Activated naive CD8-positive, alpha-beta T cell (primary cell): ENCODE results near the gene MRPL4.

Experiments used
- H3K27ac Mint-ChIP-seq: one replicate; pipeline ENCODE4 v1.8.0; 2021; ENCODE audit warnings: mixed read lengths
- H3K27me3 Mint-ChIP-seq: one replicate; pipeline ENCODE4 v1.8.0; 2021; ENCODE audit warnings: mixed read lengths
- H3K36me3 Mint-ChIP-seq: one replicate; pipeline ENCODE4 v1.8.0; 2021; ENCODE audit warnings: mixed read lengths
- H3K4me1 Mint-ChIP-seq: one replicate; pipeline ENCODE4 v1.8.0; 2021; ENCODE audit warnings: low read depth, mixed read lengths
- H3K4me3 Mint-ChIP-seq: one replicate; pipeline ENCODE4 v1.8.0; 2021; ENCODE audit warnings: mild to moderate bottlenecking, mixed read lengths
- H3K9me3 Mint-ChIP-seq: one replicate; pipeline ENCODE4 v1.8.0; 2021; ENCODE audit warnings: low read depth, mixed read lengths

The MRPL4 gene

DNA sequence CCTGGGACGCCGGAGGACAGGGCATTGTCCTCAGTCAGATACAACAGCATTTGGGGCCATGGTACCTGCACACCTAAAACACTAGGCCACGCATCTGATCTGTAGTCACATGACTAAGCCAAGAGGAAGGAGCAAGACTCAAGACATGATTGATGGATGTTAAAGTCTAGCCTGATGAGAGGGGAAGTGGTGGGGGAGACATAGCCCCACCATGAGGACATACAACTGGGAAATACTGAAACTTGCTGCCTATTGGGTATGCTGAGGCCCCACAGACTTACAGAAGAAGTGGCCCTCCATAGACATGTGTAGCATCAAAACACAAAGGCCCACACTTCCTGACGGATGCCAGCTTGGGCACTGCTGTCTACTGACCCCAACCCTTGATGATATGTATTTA lies 33.4 kb downstream of the MRPL4 start:
- H3K27me3 Mint-ChIP-seq: peaks cover 2% of the 10 kb centered on the region
- no peak overlapping the region for H3K27ac Mint-ChIP-seq
- H3K4me3 Mint-ChIP-seq: no peak overlapping the region
- H3K4me1 Mint-ChIP-seq: peaks cover 23% of the 10 kb centered on the region
- peaks cover 8% of the 10 kb centered on the region for H3K36me3 Mint-ChIP-seq
- no peaks in the 10 kb centered on the region for H3K9me3 Mint-ChIP-seq

DNA sequence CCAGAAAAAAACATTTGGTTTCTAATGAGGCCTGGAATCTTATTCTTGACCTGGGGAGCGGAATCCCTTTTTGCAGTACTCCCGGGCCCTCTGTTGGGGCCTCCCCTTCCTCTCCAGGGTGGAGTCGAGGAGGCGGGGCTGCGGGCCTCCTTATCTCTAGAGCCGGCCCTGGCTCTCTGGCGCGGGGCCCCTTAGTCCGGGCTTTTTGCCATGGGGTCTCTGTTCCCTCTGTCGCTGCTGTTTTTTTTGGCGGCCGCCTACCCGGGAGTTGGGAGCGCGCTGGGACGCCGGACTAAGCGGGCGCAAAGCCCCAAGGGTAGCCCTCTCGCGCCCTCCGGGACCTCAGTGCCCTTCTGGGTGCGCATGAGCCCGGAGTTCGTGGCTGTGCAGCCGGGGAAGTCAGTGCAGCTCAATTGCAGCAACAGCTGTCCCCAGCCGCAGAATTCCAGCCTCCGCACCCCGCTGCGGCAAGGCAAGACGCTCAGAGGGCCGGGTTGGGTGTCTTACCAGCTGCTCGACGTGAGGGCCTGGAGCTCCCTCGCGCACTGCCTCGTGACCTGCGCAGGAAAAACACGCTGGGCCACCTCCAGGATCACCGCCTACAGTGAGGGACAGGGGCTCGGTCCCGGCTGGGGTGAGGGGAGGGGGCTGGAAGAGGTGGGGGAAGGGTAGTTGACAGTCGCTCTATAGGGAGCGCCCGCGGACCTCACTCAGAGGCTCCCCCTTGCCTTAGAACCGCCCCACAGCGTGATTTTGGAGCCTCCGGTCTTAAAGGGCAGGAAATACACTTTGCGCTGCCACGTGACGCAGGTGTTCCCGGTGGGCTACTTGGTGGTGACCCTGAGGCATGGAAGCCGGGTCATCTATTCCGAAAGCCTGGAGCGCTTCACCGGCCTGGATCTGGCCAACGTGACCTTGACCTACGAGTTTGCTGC lies 35.1 kb downstream of the MRPL4 start, which contains the start of gene ICAM4:
ICAM4 (plus strand) TSS at position 153 of the 935 bp plus-strand sequence; CDS start at position 211, 58 bp downstream.
- Mint-ChIP-seq H3K27ac (no peak within 1 kb of the TSS), H3K4me1 (peaks cover 35% of the 10 kb centered on the region), H3K27me3 (peaks cover 4% of the 10 kb centered on the region), H3K4me3 (peak within 1 kb of the TSS; percentile 48), H3K9me3 (no peaks in the 10 kb centered on the region), H3K36me3 (peaks cover 8% of the 10 kb centered on the region)

DNA sequence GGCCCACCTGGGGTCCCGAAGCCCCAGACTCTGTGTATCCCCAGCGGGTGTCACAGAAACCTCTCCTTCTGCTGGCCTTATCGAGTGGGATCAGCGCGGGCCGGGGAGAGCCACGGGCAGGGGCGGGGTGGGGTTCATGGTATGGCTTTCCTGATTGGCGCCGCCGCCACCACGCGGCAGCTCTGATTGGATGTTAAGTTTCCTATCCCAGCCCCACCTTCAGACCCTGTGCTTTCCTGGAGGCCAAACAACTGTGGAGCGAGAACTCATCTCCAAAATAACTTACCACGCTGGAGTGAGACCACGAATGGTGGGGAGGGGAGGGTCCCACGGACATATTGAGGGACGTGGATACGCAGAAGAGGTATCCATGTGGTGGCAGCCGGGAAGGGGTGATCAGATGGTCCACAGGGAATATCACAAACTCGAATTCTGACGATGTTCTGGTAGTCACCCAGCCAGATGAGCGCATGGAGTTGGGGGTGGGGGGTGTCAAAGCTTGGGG lies 36.7 kb downstream of the MRPL4 start:
- Mint-ChIP-seq H3K4me1 (peaks cover 46% of the 10 kb centered on the region), H3K27me3 (peaks cover 8% of the 10 kb centered on the region), H3K4me3 (peak overlapping the region; percentile 77), H3K9me3 (no peaks in the 10 kb centered on the region), H3K27ac (peak overlapping the region; percentile 50), H3K36me3 (peaks cover 8% of the 10 kb centered on the region)

DNA sequence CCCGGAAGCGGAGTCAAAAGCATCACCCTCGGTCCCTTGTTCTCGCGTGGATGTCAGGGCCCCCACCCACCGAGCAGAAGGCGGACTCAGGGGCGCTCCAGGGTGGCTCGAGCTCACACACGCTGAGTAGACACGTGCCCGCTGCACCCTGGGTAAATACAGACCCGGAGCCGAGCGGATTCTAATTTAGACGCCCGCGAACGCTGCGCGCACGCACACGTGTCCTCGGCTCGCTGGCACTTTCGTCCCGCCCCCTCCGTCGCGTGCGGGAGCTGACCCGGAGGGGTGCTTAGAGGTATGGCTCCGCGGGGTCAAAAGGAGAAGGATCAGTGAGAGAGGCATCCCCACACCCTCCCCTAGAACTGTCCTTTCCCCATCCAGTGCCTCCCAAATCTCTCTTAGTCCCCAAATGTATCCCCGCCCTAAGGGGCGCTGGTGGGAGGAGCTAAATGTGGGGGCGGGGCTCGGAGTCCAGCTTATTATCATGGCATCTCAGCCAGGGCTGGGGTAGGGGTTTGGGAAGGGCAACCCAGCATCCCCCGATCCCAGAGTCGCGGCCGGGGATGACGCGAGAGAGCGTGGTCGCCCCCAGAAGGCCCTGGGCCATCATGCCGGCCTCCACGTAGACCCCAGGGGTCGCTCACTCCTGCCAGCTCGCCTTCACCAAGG lies 37.3 kb downstream of the MRPL4 start:
- Mint-ChIP-seq H3K27me3 (peaks cover 8% of the 10 kb centered on the region), H3K4me1 (peaks cover 46% of the 10 kb centered on the region), H3K9me3 (no peaks in the 10 kb centered on the region), H3K4me3 (peak overlapping the region; percentile 77), H3K27ac (peak overlapping the region; percentile 50), H3K36me3 (peaks cover 8% of the 10 kb centered on the region)

DNA sequence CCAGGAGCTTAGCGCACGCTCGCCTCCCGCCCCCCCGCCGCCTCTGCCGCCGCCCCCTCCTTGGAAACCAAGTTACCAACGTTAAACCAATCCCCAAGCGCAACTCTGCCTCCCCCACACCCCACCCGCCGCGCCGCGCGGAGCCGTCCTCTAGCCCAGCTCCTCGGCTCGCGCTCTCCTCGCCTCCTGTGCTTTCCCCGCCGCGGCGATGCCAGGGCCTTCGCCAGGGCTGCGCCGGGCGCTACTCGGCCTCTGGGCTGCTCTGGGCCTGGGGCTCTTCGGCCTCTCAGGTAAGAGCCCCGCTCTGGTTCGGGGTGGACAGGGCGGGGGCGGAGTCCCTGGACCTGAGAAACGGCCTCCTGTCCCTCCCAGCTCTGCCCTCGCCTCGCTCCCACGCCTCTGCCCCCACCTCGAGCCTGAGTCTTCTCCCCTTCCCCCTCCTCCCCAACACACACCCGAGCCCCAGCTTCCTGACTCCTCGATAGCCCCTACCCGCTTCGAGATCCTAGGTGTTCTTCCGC lies 37.9 kb downstream of the MRPL4 start, which contains the start of gene ICAM5:
ICAM5 (plus strand) TSS at position 117 of the 521 bp plus-strand sequence; CDS start at position 209, 92 bp downstream.
- Mint-ChIP-seq H3K36me3 (peaks cover 8% of the 10 kb centered on the region), H3K4me3 (peak within 1 kb of the TSS; percentile 77), H3K4me1 (peaks cover 49% of the 10 kb centered on the region), H3K27me3 (peaks cover 8% of the 10 kb centered on the region), H3K27ac (peak within 1 kb of the TSS; percentile 50), H3K9me3 (no peaks in the 10 kb centered on the region)

DNA sequence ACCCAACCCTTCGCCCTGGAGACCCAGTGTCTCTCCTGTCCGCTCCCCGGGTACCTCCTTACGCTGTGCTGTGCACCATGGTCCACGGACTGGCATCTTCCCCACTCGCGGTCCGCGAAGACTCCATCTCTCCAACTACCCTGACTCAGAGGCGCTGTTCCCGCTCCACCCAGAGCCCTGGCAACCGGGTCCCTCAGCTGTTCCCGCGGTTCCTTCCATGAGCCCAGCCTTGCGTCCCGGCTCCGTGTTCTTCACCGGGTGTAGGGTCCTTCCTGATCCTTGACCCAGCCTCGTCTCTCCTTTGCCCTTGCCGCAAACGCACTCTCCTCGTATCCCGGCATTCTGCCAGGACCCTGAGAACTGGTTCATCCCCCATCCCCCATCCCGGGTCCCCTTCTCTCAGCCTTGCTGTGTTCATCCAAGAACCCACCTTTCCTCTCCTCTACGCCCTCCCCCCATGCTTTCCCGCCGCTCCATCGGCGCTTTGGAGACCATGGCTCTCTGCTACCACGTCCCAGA lies 38.4 kb downstream of the MRPL4 start:
- Mint-ChIP-seq H3K27me3 (peaks cover 8% of the 10 kb centered on the region), H3K27ac (peak overlapping the region; percentile 22), H3K4me3 (peak overlapping the region; percentile 77), H3K9me3 (no peaks in the 10 kb centered on the region), H3K4me1 (peaks cover 49% of the 10 kb centered on the region), H3K36me3 (peaks cover 3% of the 10 kb centered on the region)

DNA sequence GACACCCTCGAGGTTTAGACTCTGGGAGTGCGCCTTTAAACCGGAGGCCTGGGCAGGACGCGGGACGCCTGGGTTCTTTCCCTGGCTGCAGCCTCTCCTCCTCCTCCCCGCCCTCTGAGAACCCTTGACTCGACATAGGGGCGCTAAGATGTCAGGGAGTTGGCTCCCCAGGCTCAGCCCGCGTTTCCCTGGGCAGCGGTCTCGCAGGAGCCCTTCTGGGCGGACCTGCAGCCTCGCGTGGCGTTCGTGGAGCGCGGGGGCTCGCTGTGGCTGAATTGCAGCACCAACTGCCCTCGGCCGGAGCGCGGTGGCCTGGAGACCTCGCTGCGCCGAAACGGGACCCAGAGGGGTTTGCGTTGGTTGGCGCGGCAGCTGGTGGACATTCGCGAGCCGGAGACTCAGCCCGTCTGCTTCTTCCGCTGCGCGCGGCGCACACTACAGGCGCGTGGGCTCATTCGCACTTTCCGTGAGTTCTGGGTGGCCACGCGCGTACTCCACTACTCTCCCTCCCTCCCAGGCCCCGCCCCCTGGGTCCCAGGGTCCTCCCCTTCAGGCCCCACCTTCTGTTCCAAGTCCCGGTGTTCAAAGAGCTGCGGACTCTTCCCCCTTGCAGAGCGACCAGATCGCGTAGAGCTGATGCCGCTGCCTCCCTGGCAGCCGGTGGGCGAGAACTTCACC lies 39.0 kb downstream of the MRPL4 start:
- Mint-ChIP-seq H3K4me1 (peaks cover 55% of the 10 kb centered on the region), H3K27me3 (peaks cover 11% of the 10 kb centered on the region), H3K27ac (peak overlapping the region; percentile 22), H3K36me3 (no peaks in the 10 kb centered on the region), H3K9me3 (no peaks in the 10 kb centered on the region), H3K4me3 (peak overlapping the region; percentile 77)

DNA sequence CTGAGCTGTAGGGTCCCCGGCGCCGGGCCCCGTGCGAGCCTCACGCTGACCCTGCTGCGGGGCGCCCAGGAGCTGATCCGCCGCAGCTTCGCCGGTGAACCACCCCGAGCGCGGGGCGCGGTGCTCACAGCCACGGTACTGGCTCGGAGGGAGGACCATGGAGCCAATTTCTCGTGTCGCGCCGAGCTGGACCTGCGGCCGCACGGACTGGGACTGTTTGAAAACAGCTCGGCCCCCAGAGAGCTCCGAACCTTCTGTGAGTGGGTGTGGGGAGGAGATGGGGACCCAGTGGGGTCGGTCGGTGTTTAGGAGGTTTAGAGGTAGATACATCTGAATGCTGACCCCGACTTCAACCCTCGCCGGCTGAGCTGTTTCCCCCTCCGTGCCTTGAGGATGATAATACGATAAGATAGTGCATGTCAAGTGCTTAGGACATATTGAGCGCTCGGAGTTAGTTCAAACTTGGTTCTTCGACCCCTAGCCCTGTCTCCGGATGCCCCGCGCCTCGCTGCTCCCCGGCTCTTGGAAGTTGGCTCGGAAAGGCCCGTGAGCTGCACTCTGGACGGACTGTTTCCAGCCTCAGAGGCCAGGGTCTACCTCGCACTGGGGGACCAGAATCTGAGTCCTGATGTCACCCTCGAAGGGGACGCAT lies 39.7 kb downstream of the MRPL4 start:
- no peaks in the 10 kb centered on the region for H3K36me3 Mint-ChIP-seq
- no peaks in the 10 kb centered on the region for H3K9me3 Mint-ChIP-seq
- peak overlapping the region; percentile 77 for H3K4me3 Mint-ChIP-seq
- peaks cover 12% of the 10 kb centered on the region for H3K27me3 Mint-ChIP-seq
- H3K27ac Mint-ChIP-seq: no peak overlapping the region
- H3K4me1 Mint-ChIP-seq: peaks cover 50% of the 10 kb centered on the region

DNA sequence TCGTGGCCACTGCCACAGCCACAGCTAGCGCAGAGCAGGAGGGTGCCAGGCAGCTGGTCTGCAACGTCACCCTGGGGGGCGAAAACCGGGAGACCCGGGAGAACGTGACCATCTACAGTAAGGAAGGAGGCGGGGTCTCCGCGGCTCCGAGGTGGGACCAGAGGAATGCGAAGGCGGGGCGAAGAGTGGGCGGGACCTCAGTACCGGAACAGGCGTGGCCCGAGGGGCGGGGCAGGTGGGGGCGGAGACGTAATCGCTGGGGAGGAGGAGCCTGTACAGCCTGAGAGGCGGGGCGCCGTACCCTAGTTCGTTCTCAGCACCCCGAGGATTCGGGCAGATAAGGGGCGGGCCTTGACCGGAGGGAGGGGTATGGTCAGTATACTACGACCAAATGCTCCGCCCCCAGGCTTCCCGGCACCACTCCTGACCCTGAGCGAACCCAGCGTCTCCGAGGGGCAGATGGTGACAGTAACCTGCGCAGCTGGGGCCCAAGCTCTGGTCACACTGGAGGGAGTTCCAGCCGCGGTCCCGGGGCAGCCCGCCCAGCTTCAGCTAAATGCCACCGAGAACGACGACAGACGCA lies 40.3 kb downstream of the MRPL4 start:
- Mint-ChIP-seq H3K27ac (no peak overlapping the region), H3K27me3 (peaks cover 13% of the 10 kb centered on the region), H3K4me1 (peaks cover 51% of the 10 kb centered on the region), H3K4me3 (peak overlapping the region; percentile 77), H3K9me3 (no peaks in the 10 kb centered on the region), H3K36me3 (no peaks in the 10 kb centered on the region)

DNA sequence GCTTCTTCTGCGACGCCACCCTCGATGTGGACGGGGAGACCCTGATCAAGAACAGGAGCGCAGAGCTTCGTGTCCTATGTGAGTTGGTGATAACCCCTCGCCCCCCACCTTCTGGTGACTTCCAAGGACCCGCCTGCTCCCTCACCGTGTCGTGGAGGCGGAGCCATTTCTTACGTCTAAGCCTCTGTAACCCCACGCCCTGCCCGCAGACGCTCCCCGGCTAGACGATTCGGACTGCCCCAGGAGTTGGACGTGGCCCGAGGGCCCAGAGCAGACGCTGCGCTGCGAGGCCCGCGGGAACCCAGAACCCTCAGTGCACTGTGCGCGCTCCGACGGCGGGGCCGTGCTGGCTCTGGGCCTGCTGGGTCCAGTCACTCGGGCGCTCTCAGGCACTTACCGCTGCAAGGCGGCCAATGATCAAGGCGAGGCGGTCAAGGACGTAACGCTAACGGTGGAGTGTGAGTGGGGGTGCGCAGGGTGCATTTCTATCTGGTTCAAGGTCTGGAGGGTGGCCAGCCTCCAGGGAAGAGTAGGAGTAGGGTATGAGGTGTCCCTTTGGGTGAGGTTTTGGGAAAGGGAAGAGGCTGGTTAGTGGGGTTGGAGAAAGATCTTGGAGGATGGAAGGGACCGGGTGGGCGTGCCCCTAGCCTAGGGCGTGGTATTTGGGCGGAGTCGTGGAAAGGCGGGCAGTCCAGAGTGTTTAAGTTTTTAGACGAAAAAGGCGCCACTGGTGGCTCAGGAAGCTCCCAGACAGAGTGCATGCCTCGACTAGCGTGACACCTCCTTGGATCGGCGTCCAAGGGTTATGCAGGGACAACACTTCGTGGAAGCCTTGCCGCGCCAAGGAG lies 41.0 kb downstream of the MRPL4 start:
- no peaks in the 10 kb centered on the region for H3K9me3 Mint-ChIP-seq
- peak overlapping the region; percentile 77 for H3K4me3 Mint-ChIP-seq
- H3K27ac Mint-ChIP-seq: no peak overlapping the region
- H3K27me3 Mint-ChIP-seq: peaks cover 11% of the 10 kb centered on the region
- no peaks in the 10 kb centered on the region for H3K36me3 Mint-ChIP-seq
- H3K4me1 Mint-ChIP-seq: peaks cover 48% of the 10 kb centered on the region

DNA sequence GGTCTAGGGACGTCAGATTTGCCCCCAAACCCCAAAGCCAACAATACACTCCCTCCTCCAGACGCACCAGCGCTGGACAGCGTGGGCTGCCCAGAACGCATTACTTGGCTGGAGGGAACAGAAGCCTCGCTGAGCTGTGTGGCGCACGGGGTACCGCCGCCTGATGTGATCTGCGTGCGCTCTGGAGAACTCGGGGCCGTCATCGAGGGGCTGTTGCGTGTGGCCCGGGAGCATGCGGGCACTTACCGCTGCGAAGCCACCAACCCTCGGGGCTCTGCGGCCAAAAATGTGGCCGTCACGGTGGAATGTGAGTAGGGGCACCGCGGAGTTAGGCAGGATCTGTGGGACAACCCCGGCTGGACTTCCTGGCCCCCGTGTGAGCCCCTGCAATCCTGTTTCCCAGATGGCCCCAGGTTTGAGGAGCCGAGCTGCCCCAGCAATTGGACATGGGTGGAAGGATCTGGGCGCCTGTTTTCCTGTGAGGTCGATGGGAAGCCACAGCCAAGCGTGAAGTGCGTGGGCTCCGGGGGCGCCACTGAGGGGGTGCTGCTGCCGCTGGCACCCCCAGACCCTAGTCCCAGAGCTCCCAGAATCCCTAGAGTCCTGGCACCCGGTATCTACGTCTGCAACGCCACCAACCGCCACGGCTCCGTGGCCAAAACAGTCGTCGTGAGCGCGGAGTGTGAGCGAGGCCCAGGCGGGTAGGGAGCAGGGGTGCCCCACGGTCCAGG lies 41.8 kb downstream of the MRPL4 start:
- no peaks in the 10 kb centered on the region for H3K9me3 Mint-ChIP-seq
- H3K4me3 Mint-ChIP-seq: no peak overlapping the region
- no peak overlapping the region for H3K27ac Mint-ChIP-seq
- peaks cover 44% of the 10 kb centered on the region for H3K4me1 Mint-ChIP-seq
- H3K36me3 Mint-ChIP-seq: no peaks in the 10 kb centered on the region
- H3K27me3 Mint-ChIP-seq: peaks cover 11% of the 10 kb centered on the region

DNA sequence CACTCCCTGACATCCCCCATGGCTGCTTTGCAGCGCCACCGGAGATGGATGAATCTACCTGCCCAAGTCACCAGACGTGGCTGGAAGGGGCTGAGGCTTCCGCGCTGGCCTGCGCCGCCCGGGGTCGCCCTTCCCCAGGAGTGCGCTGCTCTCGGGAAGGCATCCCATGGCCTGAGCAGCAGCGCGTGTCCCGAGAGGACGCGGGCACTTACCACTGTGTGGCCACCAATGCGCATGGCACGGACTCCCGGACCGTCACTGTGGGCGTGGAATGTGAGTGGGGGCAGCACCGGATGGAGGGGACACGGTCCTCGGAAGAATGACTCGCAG lies 42.3 kb downstream of the MRPL4 start:
- Mint-ChIP-seq H3K4me1 (peaks cover 39% of the 10 kb centered on the region), H3K9me3 (no peaks in the 10 kb centered on the region), H3K36me3 (no peaks in the 10 kb centered on the region), H3K27ac (no peak overlapping the region), H3K4me3 (no peak overlapping the region), H3K27me3 (peaks cover 11% of the 10 kb centered on the region)
